AG04450 (cell line): ENCODE data around the gene RPL13. TPM values are rescaled to one million over a fixed set of nuclear protein-coding genes. Genes with fewer than 3 reads are reported as not detected.

Source experiments
- CTCF ChIA-PET: fragments of 300-600, 350-600 bp; formaldehyde crosslinking; extraction: SDS; loops from one replicate; lab custom pipeline; 2022; ENCODE audit warnings: antibody characterized with exemption, inconsistent platforms; lab: Charles Lee
- POLR2A ChIA-PET: fragments of 350-600 bp; formaldehyde crosslinking; extraction: SDS; loops from one replicate; lab custom pipeline; 2021; ENCODE audit warnings: antibody characterized with exemption, inconsistent platforms; lab: Yijun Ruan, JAX
- DNase-seq: peaks from one replicate; pipeline ENCODE4 v3.0.0-alpha.2; 2011; ENCODE audit warnings: low read depth, low spot score
- H3K27ac ChIP-seq: one replicate; pipeline ENCODE4 v1.5.1; 2012; ENCODE audit warnings: low read depth, low read length, control low read depth
- H3K27me3 ChIP-seq: one replicate; pipeline ENCODE4 v1.6.0; 2012; ENCODE audit warnings: low read length; ENCODE audit not compliant: control insufficient read depth, insufficient read depth
- H3K4me3 ChIP-seq: 2 replicates; pipeline ENCODE4 v1.5.1; 2011; ENCODE audit warnings: mild to moderate bottlenecking, low read depth, low read length, control low read depth
- H3K9me3 ChIP-seq: 2 replicates; pipeline ENCODE4 v1.5.1; 2012; ENCODE audit warnings: low read length; ENCODE audit not compliant: control insufficient read depth, insufficient read depth
- polyA plus RNA-seq: library from polyadenylated mRNA; depleted of rRNA; stranded (reverse); fragments of >200 nt; gene quantifications from 2 replicates; pipeline ENCODE4 v1.2.3, GENCODE V29; 2011
- TF ChIP-seq, protein P1 (sequence below): IDR thresholded peaks from 2 replicates; pipeline ENCODE4 v1.5.1; 2011; ENCODE audit warnings: low read depth, low read length, control low read depth, inconsistent platforms

The RPL13 gene
- polyA plus RNA-seq, 1 experiment = 2,214 TPM

DNA sequence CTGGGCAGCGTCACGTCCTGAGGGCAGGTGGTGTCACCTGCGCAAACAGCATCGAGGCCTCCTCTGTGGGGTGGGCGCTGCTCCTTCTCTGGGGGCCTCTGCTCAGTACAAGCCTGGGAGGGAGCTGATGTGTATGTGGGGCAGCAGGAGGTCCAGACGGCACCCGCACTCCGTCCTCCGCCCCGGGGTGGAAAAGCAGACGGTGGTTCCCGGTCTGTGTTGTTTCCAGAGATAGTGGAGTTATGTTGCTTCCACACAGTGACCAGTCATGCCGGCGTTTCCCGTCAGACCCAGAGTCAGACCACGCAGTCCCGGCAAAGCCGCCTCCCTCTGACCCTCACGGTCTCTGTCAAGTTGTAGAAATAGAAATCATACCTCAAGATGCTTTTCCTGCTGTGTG, 13.7 kb upstream of the RPL13 start:
- Histone ChIP-seq H3K27me3 (no peaks in the 10 kb centered on the region), H3K4me3 (no peak overlapping the region), H3K27ac (no peak overlapping the region), H3K9me3 (no peaks in the 10 kb centered on the region; the same call in 1 of the 2 replicates)
- CTCF ChIA-PET = no interaction called here
- POLR2A ChIA-PET = no interaction called here
- no peak for DNase-seq
- TF ChIP-seq, protein P1, sequence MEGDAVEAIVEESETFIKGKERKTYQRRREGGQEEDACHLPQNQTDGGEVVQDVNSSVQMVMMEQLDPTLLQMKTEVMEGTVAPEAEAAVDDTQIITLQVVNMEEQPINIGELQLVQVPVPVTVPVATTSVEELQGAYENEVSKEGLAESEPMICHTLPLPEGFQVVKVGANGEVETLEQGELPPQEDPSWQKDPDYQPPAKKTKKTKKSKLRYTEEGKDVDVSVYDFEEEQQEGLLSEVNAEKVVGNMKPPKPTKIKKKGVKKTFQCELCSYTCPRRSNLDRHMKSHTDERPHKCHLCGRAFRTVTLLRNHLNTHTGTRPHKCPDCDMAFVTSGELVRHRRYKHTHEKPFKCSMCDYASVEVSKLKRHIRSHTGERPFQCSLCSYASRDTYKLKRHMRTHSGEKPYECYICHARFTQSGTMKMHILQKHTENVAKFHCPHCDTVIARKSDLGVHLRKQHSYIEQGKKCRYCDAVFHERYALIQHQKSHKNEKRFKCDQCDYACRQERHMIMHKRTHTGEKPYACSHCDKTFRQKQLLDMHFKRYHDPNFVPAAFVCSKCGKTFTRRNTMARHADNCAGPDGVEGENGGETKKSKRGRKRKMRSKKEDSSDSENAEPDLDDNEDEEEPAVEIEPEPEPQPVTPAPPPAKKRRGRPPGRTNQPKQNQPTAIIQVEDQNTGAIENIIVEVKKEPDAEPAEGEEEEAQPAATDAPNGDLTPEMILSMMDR = no peak

DNA sequence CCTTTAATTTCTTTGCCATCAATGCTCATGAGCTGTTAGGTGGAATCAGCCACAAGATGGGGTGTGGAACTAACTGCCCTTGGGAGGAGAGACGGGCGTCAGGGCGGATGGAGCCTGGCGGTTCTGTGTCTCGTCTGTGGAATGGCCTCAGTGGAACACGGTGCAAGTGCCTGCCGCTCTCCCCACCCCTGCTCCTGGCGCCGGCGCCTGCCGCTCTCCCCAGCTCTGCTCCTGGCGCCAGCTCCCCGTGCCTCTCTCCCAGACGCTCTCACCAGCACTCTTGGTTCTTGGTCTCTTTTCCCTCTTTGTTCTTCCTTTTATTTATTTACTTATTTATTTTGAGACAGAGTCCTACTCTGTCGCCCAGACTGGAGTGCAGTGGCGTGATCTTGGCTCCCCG, 13.2 kb upstream of the RPL13 start:
- no peak overlapping the region for H3K4me3 ChIP-seq
- H3K9me3 ChIP-seq = no peaks in the 10 kb centered on the region; the same call in 1 of the 2 replicates
- ChIA-PET CTCF (no interaction called here), POLR2A (no interaction called here)
- no peaks in the 10 kb centered on the region for H3K27me3 ChIP-seq
- DNase-seq = no peak
- TF ChIP-seq, protein P1 = no peak
- no peak overlapping the region for H3K27ac ChIP-seq

DNA sequence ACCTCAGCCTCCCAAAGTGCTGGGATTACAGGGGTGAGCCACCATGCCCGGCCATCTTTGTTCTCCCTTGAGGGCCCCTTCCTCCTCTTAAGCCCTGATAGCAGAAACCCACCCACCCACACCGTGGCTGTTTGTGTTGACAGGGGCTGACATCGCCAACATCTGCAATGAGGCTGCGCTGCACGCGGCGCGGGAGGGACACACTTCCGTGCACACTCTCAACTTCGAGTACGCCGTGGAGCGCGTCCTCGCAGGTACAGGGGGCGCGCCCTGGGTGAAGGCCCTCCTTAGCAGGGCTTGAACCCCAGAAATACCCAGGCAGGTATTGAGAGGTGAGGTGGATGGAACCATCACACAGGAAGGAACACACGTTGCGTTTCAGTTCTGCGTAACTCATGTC, 12.6 kb upstream of the RPL13 start:
- TF ChIP-seq, protein P1 = no peak
- H3K27ac ChIP-seq = no peak overlapping the region
- H3K27me3 ChIP-seq = no peaks in the 10 kb centered on the region
- ChIA-PET CTCF (no interaction called here), POLR2A (no interaction called here)
- no peak overlapping the region for H3K4me3 ChIP-seq
- no peak for DNase-seq
- no peaks in the 10 kb centered on the region; the same call in 1 of the 2 replicates for H3K9me3 ChIP-seq

DNA sequence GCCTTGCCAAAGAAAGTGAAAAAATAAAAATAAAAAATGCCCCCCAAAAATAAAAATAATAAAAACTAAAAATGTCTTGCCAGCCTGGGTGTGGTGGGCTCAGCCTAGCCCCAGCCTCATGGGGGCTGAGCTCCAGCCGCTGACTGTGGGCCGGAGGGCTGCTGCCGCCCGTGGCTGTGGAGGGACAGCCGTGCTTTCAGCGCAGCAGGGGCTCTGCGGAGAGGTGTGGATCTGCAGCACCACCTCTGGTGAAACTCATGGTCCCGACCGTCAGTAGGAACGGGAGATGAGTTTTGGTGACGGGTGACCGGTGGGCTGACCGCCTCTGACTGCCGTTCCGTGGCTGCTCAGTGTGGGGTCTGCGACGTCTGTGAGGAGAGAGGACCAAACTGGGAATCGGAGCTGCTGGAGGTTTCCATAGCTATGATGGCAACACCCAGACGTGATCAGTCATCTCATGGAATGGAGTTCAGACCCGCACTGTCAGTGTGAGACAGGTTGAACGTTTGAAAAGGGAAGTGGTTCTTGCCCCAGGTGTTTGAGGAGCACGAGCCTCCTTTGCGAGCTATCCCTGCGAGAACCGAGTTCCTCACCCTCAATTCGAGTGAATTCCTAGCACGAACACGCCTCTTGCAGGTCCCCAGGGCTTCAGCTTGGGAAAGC, 12.0 kb upstream of the RPL13 start:
- TF ChIP-seq, protein P1 = no peak
- Histone ChIP-seq H3K27me3 (no peaks in the 10 kb centered on the region), H3K4me3 (no peak overlapping the region), H3K9me3 (no peaks in the 10 kb centered on the region; the same call in 1 of the 2 replicates), H3K27ac (no peak overlapping the region)
- POLR2A ChIA-PET = no interaction called here
- CTCF ChIA-PET = interaction anchor here (1.1 to 1.4 kb wide), 2 partner anchors 9 to 10 kb away, joined by 4 read pairs; no protein-coding TSS in a partner anchor
- no peak for DNase-seq

DNA sequence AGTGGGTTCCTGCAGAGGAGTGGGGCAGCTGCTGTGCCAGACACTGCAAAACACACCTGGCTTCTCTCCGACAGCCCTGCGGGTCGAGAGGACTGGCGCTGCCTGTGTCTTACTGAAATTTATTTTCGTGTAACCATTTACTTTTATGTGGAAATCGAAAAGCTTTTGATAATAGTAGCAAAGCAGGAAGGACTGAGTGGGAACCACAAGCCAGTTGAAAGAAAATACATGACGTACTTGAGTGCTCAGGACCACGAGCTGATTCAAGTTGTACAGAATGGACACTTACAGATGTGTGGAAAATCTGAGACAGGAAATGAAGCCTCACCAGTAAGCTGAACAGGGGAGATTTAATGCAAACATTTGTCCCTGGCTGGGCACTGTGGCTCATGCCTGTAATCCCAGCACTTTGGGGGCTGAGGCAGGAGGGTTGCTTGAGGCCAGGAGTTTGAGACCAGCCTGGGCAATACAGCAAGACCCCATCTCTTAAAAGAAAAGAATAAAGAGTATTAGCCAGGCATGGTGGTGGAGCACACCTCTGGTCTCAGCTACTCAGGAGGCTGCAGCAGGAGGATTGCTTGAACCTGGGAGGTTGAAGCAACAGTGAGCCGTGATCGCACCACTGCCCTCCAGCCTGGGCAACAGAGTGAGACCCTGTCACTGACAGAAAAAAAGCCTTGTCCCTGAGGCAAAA, 11.3 kb upstream of the RPL13 start:
- ChIA-PET POLR2A (interaction anchor here (1.1 kb wide), 1 partner anchor 8 kb away, joined by 3 read pairs; no protein-coding TSS in a partner anchor), CTCF (interaction anchor here (1.1 to 1.4 kb wide), 2 partner anchors 8 to 9 kb away, joined by 4 read pairs; no protein-coding TSS in a partner anchor)
- Histone ChIP-seq H3K27ac (no peak overlapping the region), H3K4me3 (no peak overlapping the region), H3K27me3 (no peaks in the 10 kb centered on the region), H3K9me3 (no peaks in the 10 kb centered on the region; the same call in 1 of the 2 replicates)
- DNase-seq = no peak
- TF ChIP-seq, protein P1 = no peak
